IPS-NIHi11 (cell line): ENCODE results near the gene CCNYL1.

ENCODE experiments used
- DNase-seq: peaks from one replicate; pipeline ENCODE4 v3.0.0; 2012; ENCODE audit warnings: mixed read lengths, low spot score

Gene CCNYL1

DNA sequence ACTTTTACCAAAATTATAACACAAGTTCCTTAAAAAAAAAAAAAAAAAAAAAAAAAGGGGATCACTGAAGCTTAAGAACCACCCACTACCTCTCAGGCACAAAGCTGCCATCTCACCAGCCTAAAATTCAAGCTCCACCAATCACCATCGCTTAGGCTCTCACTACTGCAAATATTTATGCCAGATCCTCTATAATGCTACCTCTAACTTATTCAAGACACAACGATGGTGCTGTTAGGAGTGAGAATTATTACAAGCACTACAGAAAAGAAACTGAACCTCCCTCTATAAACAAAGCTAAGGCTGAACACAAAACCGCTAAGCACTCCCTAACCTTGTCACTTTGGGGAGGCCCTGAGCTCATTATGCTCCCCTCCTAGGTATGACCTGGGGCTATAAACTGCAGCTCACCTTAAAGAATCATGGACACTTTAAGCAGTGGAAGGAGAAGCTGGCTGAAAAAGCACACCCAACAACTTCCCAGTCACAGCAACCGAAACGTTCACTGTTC is 54.7 kb downstream of the CCNYL1 start:
- no peak for DNase-seq

DNA sequence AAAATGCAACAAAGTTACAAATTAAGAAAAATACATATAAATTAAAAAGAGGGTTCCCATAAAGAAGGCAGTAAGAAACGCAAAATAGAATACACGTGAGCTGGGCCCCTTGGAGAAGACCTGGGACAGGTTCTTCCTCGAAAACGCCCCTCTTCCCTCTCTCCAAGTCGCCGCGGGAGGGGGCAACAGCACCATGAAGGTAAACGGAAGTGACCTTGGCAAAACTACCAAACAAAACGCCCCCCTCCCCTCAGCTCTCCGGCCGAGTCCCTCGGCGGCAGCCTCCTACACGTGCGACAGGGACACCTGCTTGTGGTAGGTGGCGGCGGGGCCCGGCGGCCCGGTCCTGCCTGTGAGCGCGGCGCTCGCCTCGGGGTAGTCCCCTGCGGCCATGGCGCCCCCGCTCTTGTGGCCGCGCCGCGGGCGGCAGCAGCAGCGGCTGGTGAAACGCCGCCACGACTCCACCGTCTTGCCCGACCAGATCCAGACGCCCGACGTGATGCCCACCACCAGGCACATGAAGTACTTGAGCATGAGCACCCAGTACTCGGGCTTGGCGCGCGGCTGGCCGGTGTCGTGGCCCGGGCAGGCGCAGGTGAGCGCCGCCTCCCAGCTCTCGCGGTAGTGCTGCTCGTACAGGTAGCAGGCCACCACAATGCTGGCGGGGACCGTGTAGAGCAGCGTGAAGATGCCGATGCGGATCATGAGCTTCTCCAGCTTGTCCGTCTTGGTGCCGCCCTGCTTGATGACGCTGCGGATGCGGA is 55.4 kb downstream of the CCNYL1 start:
- DNase-seq = no peak

DNA sequence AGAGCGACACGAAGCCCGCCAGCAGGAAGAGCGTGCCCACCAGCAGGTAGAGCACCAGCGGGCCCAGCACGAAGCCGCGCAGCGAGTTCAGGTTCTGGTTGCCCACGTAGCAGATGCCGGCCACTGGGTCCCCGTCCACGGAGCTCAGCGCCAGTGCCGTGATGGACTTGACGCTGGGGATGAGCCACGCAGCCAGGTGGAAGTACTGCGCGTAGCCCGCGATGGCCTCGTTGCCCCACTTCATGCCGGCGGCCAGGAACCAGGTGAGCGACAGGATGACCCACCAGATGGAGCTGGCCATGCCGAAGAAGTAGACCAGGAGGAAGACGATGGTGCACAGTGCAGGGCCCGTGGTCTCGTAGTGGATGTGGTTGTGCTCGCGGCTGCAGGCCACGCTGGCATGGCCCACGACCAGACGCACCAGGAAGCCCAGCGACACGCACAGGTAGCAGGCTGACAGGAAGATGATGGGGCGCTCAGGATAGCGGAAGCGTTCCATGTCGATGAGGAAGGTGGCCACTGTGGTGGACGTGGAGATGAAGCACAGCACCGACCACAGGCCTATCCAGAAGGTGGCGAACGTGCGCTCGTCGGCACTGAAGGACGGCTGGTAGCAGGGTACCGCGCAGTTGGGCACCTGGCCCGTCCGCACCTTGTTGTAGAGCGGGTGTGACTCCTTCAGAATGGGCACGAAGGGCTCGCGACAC is 56.2 kb downstream of the CCNYL1 start:
- DNase-seq = no peak

DNA sequence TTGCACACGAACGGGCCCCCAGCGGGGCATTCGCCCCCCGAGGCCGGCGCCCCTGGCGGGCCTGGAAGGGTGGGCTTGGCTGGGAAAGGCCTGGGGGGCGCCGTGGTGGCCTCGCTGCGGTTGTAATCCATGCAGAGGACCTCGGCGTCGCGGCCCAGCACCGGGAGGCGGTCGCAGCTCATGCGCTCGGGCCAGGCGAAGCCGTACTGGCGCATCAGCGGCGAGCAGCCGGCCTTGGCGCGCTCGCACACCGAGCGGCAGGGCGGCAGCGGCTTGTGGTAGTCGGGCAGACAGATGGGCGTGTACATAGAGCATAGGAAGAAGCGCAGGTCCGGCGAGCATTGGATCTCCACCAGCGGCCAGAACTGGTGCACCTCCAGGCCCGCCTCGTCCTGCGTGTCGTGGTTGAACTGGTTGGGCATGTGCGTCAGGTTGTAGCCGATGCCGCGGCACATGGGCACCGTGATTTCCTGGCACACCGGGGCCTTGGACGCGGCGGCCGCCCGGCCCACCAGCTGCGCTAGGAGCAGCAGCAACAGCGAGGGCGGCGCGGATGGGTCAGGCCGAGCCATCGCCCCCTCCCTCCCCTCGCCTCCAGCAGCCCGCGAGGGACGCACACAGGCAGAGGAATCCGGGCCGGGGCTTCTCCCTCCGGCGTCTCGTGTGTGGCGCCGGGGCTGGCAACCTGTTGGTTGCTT is 56.9 kb downstream of the CCNYL1 start:
- no peak for DNase-seq

DNA sequence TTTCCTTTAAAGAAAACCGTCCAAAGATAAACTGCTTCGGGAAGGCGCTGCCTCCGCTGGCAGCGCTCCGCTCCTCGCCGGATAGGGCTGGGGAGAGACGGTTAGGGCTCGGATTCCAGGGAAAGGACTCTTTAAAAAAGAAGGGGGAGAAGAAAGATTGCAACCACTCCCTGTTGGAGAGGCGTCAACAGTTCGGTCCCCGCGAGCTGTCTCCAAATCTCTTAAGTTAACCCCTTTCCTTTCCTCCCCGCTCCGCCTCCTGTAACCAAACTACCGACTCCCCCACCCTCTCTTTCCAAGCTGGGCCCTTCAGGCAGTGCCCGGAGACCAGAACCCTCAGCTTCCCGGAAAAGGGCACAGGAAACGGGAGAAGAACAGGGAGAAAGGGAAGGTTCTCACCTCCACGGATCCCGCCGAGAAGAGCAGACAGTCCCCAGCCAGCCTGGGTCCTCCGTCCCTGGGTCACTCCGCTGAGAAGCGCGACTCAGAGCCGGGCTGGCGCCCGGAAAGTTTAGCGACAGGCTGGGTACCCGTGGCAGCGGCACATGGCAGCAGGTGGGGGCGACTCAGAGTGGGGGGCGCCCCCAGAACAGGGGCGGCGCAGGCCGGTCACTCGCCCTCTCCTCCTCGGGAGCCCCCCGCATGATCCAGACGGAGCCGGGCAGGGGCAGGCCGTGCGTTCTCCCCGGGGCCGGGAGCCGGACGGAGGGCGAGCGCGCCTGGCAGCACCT is 57.6 kb downstream of the CCNYL1 start:
- DNase-seq = no peak

DNA sequence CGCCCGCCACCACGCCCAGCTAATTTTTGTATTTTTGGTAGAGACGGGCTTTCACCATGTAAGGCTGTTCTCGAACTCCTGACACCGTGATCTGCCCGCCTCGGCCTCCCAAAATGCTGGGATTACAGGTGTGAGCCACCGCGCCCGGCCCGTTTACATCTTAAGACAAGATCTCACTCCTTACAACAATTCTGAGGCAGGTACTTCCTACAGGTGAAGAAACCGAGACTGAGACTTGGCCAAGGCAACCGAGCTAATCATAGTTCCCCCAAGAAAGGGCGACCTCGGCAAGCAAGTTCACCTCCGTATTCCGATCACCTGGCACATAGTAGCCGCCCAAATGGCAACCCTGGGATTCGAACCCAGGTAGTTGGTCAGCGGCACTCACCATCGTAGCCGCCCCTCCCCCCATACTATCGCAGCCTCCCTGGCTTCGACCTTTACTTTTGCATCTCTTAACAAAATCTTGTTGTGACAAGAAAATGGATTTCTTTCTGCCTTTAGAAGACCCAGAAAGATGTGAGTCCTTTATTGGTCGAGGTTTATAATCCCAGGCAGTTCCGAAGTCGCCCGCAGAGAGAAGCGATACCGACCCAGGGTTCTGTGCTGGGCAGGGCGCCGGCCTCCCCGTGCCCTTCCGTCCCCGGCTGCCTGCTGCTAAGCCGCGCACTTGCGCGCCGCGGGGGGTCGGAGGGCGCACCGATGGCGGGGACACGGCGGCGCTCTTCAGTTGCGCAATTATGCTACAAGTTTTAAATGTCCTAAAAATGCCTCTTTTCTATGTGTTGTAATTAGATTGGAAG is 59.4 kb downstream of the CCNYL1 start:
- peak; percentile 41 for DNase-seq

DNA sequence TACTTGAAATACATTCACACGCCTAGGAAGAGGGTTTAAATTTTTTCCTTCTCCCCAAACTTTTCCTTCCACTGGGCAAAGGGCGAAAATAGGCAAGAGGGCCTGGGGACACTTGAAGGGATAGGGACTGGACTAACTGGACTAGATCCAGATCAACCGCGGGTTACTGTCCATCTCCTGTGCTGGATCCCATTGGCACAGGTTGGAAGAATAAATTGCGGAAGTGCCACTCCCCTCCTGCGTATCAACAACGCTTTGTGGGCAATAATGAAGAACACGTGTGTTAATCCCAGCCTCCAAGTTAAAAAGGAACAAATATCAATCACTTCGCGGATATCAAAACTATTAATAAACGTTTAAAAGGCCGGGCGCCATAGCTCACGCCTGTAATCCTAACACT is 60.0 kb downstream of the CCNYL1 start:
- no peak for DNase-seq

DNA sequence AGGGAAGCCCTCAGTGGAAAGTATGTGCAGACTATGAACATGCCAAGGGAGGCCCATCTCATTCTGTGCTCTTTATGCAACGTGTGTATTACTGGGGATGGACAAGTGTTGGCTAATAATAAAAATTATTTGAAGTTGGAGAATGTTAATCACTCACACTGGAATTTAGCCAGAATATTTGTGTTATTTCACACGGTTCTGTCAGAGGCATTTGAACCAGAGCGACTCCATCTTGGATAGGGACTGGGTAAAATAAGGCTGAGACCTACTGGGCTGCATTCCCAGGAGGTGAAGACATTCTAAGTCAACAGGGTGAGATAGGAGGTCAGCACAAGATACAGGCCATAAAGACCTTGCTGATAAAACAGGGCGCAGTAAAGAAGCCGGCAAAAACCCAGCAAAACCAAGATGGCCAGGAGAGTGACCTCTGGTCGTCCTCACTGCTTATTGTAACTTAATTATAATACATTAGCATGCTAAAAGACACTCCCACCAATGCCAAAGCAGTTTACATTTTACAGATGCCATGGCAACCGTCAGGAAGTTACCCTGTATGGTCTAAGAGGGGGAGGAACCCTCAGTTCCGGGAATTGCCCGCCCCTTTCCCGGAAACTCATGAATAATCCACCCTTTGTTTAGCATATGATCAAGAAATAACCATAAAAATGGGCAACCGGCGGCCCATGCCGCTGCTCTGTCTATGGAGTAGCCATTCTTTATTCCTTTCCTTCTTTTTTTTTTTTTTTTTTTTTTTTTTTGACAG is 60.8 kb downstream of the CCNYL1 start:
- DNase-seq = peak; percentile 35

DNA sequence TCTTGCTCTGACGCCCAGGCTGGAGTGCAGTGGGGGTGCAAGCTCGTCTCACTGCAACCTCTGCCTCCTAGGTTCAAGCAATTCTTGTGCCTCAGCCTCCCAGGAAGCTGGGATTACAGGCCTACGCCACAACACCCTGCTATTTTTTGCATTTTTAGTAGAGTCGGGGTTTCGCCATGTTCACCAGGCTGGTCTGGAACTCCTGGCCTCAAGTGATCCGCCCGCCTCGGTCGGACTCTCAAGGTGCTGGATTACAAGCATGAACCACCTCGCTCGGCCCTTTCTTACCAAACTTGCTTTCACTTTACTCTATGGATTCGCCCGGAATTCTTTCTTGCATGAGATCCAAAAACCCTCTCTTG is 61.4 kb downstream of the CCNYL1 start:
- DNase-seq = no peak

DNA sequence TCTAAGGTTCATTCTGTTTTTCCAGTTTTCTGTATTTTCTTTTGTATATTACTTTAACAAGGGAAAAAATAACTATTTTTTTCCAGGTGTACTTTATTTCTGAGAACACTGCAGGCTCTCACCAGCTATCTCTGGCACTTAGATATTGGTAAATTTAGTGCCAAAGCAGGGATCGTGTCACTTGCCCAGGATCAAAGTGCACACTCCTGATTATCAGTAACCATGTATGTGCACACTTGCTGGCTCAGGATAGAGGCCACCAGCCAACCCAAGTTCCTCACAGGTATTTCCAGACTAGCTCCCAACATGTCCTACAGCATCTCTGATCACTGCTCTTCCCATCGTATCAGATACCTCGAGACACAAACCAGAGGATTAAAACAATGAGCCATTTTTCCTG is 64.0 kb downstream of the CCNYL1 start:
- no peak for DNase-seq

DNA sequence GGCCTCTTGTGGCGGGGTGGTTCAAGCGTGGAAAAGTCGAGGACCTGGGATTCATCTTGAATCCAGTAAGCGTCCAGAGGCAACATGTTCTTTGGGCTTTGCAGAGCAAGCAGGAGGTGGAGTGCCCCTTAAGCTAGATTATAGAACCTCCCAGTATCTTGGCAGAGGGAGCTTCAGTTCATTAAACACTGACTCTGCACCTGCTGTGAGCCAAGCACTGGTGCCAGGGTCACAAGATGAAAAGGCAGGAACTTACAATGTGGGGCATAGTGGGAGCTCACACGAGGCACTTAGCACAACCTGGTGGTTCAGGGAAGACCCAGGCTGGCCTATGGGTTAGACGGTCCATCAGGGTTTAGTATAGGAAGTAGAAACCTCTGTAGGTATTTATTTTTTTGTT is 65.7 kb downstream of the CCNYL1 start:
- DNase-seq = no peak

DNA sequence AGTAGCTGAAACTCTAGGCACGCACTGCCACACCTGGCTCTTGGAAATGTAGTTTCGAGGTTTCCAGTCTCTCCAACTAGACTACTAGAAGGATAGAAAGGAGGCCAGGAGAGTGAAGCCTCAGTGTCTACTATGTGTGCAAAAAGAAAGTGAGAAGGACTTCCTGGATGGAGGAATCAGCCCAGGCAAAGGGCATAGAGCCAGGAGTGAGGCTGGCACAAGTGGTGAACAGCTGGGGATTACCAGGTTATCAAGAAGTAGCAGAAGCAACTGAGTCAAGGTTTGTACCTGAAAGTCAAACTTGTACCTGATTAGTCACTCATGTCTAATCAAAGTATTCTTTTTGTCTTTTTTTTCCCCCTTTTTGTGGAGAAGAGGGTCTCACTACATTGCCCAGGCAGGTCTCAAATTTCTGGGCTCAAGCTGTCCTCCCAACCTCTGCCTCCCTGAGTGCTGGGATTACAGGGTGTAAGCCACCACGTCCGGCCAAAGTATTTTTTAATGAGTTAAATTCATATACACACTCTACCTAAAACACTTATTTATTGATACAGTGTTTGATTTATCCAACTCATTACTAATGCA is 67.0 kb downstream of the CCNYL1 start:
- no peak for DNase-seq

DNA sequence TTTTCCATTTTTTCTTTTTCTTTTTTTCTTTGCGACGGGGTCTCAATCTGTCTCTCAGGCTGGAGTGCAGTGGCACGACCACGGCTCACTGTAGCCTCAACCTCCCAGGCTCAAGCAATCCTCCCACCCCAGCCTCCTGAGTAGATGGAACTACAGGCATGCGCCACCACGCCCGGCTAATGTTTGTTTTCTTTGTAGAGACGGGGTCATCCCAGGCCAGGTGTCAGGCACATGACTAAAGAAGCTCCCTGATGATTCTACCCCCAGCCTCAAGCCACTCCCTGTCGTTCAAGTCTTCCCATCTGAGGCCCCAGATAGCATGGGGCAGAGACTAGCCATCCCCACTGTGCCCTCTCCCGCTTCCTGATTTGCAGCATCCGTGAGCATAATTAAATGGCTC is 68.1 kb downstream of the CCNYL1 start:
- no peak for DNase-seq

DNA sequence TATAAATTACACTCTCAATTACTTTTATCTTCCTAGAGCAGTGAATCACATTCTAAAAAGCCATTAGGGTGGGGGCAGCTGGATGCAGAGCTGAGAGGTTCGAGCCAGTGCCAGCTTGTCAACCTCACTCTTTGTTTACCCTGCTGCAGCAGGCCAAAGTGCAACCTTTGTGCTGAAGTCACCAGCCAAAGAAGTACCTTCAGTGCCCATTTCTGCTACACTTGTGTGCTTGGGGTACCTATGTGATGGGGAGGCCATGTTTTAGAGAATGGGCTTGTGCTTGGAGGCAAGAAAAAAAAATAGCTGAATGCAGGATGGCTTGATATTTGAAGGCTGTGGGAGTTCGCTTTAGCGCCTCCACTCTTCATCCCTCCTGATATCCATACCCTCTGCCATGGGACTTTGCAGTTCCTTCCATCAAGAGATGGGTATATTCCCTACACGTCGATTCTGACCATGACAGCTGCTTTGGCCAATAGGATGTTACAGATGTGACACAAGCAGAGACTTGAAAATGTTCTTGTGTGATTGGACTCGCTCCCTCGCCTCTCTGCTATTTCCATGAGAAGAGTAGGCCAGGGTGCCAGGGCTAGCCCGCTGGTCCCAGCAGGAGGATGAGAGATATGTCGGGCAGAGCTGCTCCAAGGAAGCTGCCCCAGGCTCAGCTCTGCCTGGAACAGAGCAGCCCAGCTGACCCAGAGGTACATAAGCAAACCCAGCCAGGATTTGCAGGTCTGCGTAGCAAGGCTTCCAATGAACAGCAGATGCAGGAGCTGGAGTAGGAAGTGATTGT is 71.0 kb downstream of the CCNYL1 start:
- no peak for DNase-seq

DNA sequence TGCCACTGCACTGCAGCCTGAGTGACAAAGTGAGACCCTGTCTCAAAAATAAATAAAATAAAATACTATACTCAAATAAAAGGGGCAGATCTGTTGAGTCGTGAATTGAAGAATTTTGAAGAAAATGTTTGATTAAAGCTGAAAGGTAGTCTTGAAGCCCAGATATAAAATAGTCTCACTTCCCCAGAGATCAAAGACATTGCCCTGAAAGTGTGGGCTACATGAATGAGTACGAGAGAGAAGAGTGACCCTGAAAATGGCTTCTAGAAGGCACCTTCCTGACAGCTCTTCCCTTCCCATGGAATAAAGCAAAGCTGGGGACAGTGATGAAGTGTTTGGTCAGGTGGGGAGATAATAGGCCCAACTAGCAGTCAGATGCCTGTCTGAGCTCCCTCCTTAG is 72.1 kb downstream of the CCNYL1 start:
- DNase-seq = no peak

DNA sequence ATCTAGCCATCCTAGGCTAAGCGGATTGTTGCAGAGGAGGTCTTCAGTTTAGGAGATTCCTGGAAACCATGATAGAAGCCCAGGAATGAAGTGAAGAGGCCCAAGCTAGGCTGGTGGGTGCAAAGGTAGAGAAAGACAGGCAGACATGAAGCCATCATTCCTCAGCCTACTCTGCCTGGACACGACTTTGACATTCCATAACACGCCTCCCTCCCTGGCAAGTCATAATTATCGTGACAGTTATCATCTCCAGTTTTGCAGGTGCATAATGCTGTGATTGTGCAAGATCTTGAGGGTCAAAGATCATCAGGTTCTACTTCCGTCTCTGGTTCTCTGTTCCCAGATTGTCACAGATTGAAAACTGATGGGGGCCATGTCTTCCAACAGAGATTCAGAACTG is 73.5 kb downstream of the CCNYL1 start:
- DNase-seq = no peak

DNA sequence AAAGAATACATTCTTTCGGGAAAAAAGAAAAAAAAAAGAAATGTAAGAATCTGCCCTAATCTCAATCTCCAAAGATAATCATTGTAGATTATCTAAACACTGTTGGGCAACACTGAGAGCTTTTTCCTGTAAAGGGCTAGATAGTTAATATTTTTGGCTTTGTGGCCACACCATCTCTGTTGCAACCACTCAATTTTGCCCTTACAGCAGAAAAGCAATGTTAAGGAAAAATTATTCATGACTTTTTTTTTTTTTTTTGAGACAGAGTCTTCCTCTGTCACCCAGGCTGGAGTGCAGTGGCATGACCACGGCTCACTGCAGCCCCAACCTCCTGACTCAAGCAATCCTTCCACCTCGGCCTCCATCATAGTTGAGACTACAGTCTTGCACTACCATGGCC is 75.6 kb downstream of the CCNYL1 start:
- no peak for DNase-seq

DNA sequence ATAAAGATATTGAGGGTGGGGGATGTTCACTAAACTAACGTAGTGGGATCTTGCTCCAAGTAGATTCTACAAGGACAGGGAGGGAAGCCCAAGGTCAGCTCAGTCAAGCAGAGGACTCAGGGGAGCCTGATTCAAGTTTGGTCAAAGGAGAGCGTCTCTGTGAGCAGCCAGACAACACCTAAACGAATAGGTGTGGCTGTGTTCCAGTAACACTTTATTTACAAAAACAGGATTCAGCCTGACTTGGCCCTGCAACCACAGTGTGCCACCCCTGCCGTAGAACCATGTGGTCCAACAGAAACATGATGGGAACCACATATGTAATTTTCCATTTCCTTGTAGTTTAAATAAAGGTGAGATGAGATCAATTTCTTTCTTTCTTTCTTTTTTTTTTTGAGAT is 76.4 kb downstream of the CCNYL1 start:
- DNase-seq = no peak

DNA sequence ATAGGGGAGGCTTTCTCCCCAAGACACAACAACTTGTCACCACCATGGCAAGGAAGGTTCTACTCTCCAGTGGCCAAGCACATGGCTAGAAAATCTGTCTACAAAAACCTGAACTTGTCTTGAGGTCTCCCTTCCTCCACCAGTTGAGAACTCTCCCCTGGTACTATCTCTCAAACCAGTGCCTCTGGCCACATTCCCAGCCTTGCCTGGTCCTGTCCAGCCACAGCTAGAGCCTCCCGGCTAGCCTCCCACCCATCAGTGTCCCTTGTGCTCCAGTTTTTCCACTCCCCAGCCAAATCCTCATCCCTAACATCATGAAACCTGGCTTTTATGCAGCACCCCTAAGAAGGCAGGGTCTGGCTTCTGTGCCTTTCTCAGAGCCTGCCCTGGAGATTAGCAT is 79.5 kb downstream of the CCNYL1 start:
- no peak for DNase-seq
